HCT116 (cell line): ENCODE data around the gene WIF1.

Experiments
- EZH2 ChIP-seq: fragments of 200-600 bp; sonication (generic); IDR thresholded peaks from 2 replicates; pipeline ENCODE4 v1.6.1; 2017; ENCODE audit warnings: antibody characterized with exemption, mixed run types
- POLR2A ChIP-seq: IDR thresholded peaks from 2 replicates; pipeline ENCODE4 v1.7.0; 2011; ENCODE audit warnings: borderline replicate concordance; ENCODE audit not compliant: insufficient read depth, insufficient read length; ENCODE audit errors: extremely low read depth
- POLR2AphosphoS5 ChIP-seq: IDR thresholded peaks from 2 replicates; pipeline ENCODE4 v1.6.1; 2011; ENCODE audit warnings: mild to moderate bottlenecking, low read depth, low read length, moderate library complexity
- TF ChIP-seq, protein P1 (sequence below), 3 experiments: fragments of 200-600 bp in 1 of 3; sonication (generic) in 1 of 3; IDR thresholded peaks in 2 of 3; conservative IDR thresholded peaks in 1 of 3; 2 replicates each; pipeline ENCODE4 v1.5.1; 2012 to 2017; ENCODE audit warnings: low read depth in 2 of 3, low read length in 2 of 3, antibody characterized with exemption in 1 of 3, borderline replicate concordance in 1 of 3, control low read depth in 1 of 3, mild to moderate bottlenecking in 1 of 3, mixed read lengths in 1 of 3, mixed run types in 1 of 3, moderate library complexity in 1 of 3; ENCODE audit not compliant: insufficient read depth in 1 of 3

DNA sequence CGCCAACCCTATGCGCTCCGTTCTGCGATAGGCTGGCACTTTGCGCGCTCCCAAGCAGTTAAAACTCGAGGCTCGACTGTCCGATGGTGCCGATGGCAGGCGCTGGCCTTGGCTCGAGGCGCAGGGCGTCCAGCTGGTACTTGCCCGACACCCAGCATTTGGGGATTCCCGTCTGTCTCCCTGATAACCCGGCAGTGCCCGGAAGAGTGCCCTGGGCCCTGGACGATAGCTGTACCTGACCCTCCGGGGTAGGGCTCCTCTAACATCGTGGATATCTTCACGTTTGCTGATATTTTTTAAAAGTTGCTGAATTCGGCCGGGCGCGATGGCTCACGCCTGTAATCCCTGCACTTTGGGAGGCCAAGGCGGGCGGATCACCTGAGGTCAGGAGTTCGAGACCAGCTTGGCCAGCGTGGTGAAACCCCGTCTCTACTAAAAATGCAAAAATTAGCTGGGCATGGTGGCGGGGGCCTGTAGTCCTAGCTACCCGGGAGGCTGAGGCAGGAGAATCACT, 908 bp upstream of the WIF1 start:
- TF ChIP-seq, protein P1, sequence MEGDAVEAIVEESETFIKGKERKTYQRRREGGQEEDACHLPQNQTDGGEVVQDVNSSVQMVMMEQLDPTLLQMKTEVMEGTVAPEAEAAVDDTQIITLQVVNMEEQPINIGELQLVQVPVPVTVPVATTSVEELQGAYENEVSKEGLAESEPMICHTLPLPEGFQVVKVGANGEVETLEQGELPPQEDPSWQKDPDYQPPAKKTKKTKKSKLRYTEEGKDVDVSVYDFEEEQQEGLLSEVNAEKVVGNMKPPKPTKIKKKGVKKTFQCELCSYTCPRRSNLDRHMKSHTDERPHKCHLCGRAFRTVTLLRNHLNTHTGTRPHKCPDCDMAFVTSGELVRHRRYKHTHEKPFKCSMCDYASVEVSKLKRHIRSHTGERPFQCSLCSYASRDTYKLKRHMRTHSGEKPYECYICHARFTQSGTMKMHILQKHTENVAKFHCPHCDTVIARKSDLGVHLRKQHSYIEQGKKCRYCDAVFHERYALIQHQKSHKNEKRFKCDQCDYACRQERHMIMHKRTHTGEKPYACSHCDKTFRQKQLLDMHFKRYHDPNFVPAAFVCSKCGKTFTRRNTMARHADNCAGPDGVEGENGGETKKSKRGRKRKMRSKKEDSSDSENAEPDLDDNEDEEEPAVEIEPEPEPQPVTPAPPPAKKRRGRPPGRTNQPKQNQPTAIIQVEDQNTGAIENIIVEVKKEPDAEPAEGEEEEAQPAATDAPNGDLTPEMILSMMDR (IDR thresholded peaks at IDR 0.05 in 2 of 3, conservative IDR thresholded peaks at IDR 0.05 in 1 of 3; ENCODE audit: borderline replicate concordance in 1 of 3, insufficient read depth in 1 of 3, low read depth in 2 of 3, low read length in 2 of 3), result no peak
- no peak for TF ChIP-seq POLR2AphosphoS5
- no peak for TF ChIP-seq POLR2A
- no peak for TF ChIP-seq EZH2
